Spleen (tissue), 11 donors: ENCODE results near the gene SYNJ2. TPM values are rescaled to one million over a fixed set of nuclear protein-coding genes. Genes with fewer than 3 reads are reported as not detected.

Experiments
- DNase-seq: peaks from one replicate; pipeline ENCODE4 v3.0.0-alpha.2; 2020
- H3K27ac ChIP-seq, 8 donors: fragments of 200-600 bp; sonication (generic) in 7 of 8; 1 replicate in 4 of 8; 2 replicates in 4 of 8; pipeline versions ENCODE4 v1.5.0 to v1.8.0; 2016 to 2021; ENCODE audit warnings: inconsistent platforms in 4 of 8, mild to moderate bottlenecking in 4 of 8, moderate library complexity in 1 of 8
- H3K27me3 ChIP-seq, 7 donors: fragments of 200-600 bp; sonication (generic) in 6 of 7; replicated peaks in 1 of 7; 1 replicate in 4 of 7; 2 replicates in 3 of 7; pipeline versions ENCODE4 v1.5.0 to v1.8.0; 2016 to 2021; ENCODE audit warnings: inconsistent platforms in 3 of 7, mild to moderate bottlenecking in 1 of 7
- H3K36me3 ChIP-seq, 6 donors: fragments of 200-600 bp; sonication (generic) in 5 of 6; 1 replicate in 4 of 6; 2 replicates in 2 of 6; pipeline versions ENCODE4 v1.5.0 to v1.8.0; 2016 to 2021; ENCODE audit warnings: inconsistent platforms in 2 of 6
- H3K4me1 ChIP-seq, 6 donors: fragments of 200-600 bp; sonication (generic) in 5 of 6; 1 replicate in 3 of 6; 2 replicates in 3 of 6; pipeline versions ENCODE4 v1.5.0 to v1.8.0; 2016 to 2021; ENCODE audit warnings: inconsistent platforms in 3 of 6
- H3K4me3 ChIP-seq, 8 donors: fragments of 200-600 bp; sonication (generic) in 7 of 8; 1 replicate in 4 of 8; 2 replicates in 4 of 8; pipeline versions ENCODE4 v1.5.0 to v1.8.0; 2016 to 2021; ENCODE audit warnings: inconsistent platforms in 4 of 8, mild to moderate bottlenecking in 4 of 8, moderate library complexity in 2 of 8
- H3K9me3 ChIP-seq, 8 donors: fragments of 200-600 bp; sonication (generic) in 7 of 8; 1 replicate in 4 of 8; 2 replicates in 4 of 8; pipeline versions ENCODE4 v1.5.0 to v1.8.0; 2016 to 2021; ENCODE audit warnings: inconsistent platforms in 4 of 8
- POLR2A ChIP-seq, 3 donors: fragments of 450-650 bp; IDR thresholded peaks; one replicate each; pipeline ENCODE4 v1.5.1; 2017; ENCODE audit warnings: antibody characterized with exemption in 3 of 3, mild to moderate bottlenecking in 1 of 3
- POLR2AphosphoS5 ChIP-seq, 3 donors: sonication (generic); formaldehyde crosslinking; IDR thresholded peaks; one replicate each; pipeline ENCODE4 v1.5.1; 2017; ENCODE audit warnings: antibody characterized with exemption in 3 of 3
- WGBS, 5 donors: extraction: QIAGEN DNeasy Blood & Tissue Kit in 3 of 5; methylation state at CpG; one replicate each; pipeline versions ENCODE4 v1.1.5 to v1.1.7; 2013 to 2018; 5-methylcytosine and 5-hydroxymethylcytosine counted together
- intact Hi-C: fragments of 100-400 bp; cut with DNase I; formaldehyde crosslinking; loops from one replicate; pipeline ENCODE4 v1.15.0; 2023; ENCODE audit warnings: low total_unique reads
- polyA plus RNA-seq, 3 donors: library from polyadenylated mRNA; stranded (reverse); fragments of 200-250 nt; gene quantifications; one replicate each; pipeline ENCODE4 v1.2.1, GENCODE V29; 2013
- total RNA-seq, 7 donors: library from RNA; depleted of rRNA in 3 of 7; stranded (reverse); fragments of >200 nt in 3 of 7; fragmentation: NEBNext Ultra II Directional in 4 of 7; extraction: Animal tissue kit (Norgen Biotek cat#: 25700) in 4 of 7; gene quantifications; one replicate each; pipeline versions ENCODE4 v1.1.0 to v1.2.1, GENCODE V29; 2016 to 2021
- TF ChIP-seq, protein P1 (sequence below), 11 experiments: fragments of 200-600 bp in 7 of 11; fragments of 450-650 bp in 4 of 11; sonication (generic) in 4 of 11; IDR thresholded peaks in 8 of 11; conservative IDR thresholded peaks in 3 of 11; 1 replicate in 7 of 11; 2 replicates in 4 of 11; pipeline versions ENCODE4 v1.4.0 to v1.8.0; 2016 to 2021; ENCODE audit warnings: antibody characterized with exemption in 11 of 11, inconsistent platforms in 4 of 11, mild to moderate bottlenecking in 1 of 11
- donor health status: healthy with polysubstance abuse.
- donor health status: DM: no; HTN: no; CAD: no; lungs with moderate emphysema.
- donor health status: DM: no; HTN: no; CAD: no.
- donor health status: Bipolar disorder and iron deficiency.
- donor health status: healthy.
- donor health status: DM: no; HTN: no; CAD: no.
- donor health status: DM: yes; HTN: yes; CAD: no.

Gene SYNJ2
- total and polyA plus RNA-seq, 10 donors = 2.4 to 34.0 (median 9.2) TPM

DNA sequence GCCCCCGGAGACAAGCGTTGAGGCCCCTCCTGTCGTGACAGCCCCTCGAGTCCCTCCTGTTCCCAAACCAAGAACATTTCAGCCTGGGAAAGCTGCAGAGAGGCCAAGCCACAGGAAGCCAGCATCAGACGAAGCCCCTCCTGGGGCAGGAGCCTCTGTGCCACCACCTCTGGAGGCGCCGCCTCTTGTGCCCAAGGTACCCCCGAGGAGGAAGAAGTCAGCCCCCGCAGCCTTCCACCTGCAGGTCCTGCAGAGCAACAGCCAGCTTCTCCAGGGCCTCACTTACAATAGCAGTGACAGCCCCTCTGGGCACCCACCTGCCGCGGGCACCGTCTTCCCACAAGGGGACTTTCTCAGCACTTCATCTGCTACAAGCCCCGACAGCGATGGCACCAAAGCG, 114.0 kb downstream of the SYNJ2 start:
- Histone ChIP-seq H3K9me3 (no peaks in the 10 kb centered on the region), H3K4me1 (no peaks in the 10 kb centered on the region), H3K27me3 (no peaks in the 10 kb centered on the region), H3K27ac (no peak overlapping the region), H3K36me3 (peaks cover 0 to 70% (median 32%) of the 10 kb centered on the region in 6 donors), H3K4me3 (no peak overlapping the region)
- TF ChIP-seq, protein P1, sequence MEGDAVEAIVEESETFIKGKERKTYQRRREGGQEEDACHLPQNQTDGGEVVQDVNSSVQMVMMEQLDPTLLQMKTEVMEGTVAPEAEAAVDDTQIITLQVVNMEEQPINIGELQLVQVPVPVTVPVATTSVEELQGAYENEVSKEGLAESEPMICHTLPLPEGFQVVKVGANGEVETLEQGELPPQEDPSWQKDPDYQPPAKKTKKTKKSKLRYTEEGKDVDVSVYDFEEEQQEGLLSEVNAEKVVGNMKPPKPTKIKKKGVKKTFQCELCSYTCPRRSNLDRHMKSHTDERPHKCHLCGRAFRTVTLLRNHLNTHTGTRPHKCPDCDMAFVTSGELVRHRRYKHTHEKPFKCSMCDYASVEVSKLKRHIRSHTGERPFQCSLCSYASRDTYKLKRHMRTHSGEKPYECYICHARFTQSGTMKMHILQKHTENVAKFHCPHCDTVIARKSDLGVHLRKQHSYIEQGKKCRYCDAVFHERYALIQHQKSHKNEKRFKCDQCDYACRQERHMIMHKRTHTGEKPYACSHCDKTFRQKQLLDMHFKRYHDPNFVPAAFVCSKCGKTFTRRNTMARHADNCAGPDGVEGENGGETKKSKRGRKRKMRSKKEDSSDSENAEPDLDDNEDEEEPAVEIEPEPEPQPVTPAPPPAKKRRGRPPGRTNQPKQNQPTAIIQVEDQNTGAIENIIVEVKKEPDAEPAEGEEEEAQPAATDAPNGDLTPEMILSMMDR (IDR thresholded peaks at IDR 0.05 in 8 of 11, conservative IDR thresholded peaks at IDR 0.05 in 3 of 11) = no peak
- TF ChIP-seq POLR2A (IDR thresholded peaks at IDR 0.05) (no peak), POLR2AphosphoS5 (IDR thresholded peaks at IDR 0.05) (no peak)
- intact Hi-C loops = no loop called here
- no peak for DNase-seq
- 87 to 95% (median 94%) methylated on average over 14 to 15 of the region's 15 CpGs for WGBS, 5 donors

DNA sequence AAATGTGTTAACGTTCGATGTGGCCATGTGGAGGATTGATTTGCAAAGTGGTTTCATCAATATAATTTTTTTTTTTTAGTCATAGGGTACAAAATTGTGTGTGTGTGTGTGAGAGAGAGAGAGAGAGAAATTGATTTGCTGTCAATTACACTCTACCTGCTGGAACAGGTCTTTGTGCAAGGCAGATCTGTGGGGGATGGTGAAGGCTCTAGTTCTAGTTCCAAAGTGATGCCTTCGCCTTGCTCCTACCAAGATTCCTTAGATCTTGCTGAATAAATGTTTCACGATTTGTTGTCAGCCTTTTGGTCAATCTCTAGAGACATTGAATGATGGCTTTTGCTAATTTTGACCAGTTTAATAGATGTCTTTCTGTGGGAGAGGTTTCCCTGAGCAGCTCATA, 121.6 kb downstream of the SYNJ2 start:
- H3K27ac ChIP-seq = no peak overlapping the region
- peaks cover 0 to 1% (median 0%) of the 10 kb centered on the region in 6 donors for H3K36me3 ChIP-seq
- H3K27me3 ChIP-seq = no peaks in the 10 kb centered on the region
- no peak overlapping the region for H3K4me3 ChIP-seq
- no peaks in the 10 kb centered on the region for H3K4me1 ChIP-seq
- 93 to 97% (median 94%) methylated on average over 4 of the region's 4 CpGs for WGBS, 5 donors
- TF ChIP-seq, protein P1 (IDR thresholded peaks at IDR 0.05 in 8 of 11, conservative IDR thresholded peaks at IDR 0.05 in 3 of 11) = no peak
- TF ChIP-seq POLR2AphosphoS5 (IDR thresholded peaks at IDR 0.05) (no peak), POLR2A (IDR thresholded peaks at IDR 0.05) (no peak)
- no peaks in the 10 kb centered on the region for H3K9me3 ChIP-seq
- no peak for DNase-seq
- intact Hi-C loops = no loop called here

DNA sequence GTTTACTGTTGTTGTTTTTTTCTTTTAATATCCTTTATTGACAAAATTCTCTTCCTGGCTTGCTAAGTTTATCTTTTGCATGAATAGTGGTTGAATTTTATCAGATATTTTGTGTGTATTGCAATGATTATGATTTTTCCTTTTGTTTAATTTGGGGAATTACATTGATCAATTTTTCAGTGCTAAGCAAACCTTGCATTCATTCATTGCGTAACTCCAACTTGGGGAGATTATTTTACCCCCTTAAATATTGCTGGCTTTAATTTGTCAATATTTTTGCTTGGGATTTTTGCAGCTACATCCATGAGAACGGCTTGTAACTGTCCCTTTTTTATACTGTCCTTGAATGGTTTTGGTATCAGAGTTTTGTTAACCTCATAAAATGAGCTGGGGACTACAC, 123.0 kb downstream of the SYNJ2 start:
- 89 to 94% (median 91%) methylated on average over 2 of the region's 2 CpGs for WGBS, 5 donors
- Histone ChIP-seq H3K36me3 (peaks cover 0 to 16% (median 2%) of the 10 kb centered on the region in 6 donors), H3K4me3 (no peak overlapping the region), H3K4me1 (no peaks in the 10 kb centered on the region), H3K27me3 (no peaks in the 10 kb centered on the region), H3K9me3 (no peaks in the 10 kb centered on the region), H3K27ac (no peak overlapping the region)
- intact Hi-C loops = no loop called here
- DNase-seq = no peak
- TF ChIP-seq POLR2AphosphoS5 (IDR thresholded peaks at IDR 0.05) (no peak), POLR2A (IDR thresholded peaks at IDR 0.05) (no peak)
- TF ChIP-seq, protein P1 (IDR thresholded peaks at IDR 0.05 in 8 of 11, conservative IDR thresholded peaks at IDR 0.05 in 3 of 11) = no peak

DNA sequence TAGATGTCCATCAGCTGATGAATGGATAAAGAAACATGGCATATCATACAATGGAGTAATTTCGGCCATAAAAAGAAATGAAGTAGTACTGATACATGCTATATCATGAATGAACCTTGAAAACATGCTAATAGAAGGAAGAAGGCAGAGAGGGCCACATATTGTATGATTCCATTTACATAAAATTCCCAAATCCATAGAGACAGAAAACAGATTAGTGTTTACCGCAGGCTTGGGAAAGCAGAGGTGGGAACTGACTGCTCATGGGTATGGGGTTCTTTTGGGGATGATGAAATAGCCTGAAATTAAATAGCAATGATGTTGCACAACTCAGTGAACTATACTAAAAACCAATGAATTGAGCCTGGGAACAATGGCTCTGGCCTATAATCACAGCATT, 128.1 kb downstream of the SYNJ2 start:
- intact Hi-C loops = no loop called here
- 53 to 95% (median 90%) methylated on average over 2 of the region's 2 CpGs for WGBS, 5 donors
- DNase-seq = no peak
- H3K36me3 ChIP-seq = peaks cover 0 to 66% (median 2%) of the 10 kb centered on the region in 6 donors
- H3K4me1 ChIP-seq = no peaks in the 10 kb centered on the region
- H3K27me3 ChIP-seq = no peaks in the 10 kb centered on the region
- TF ChIP-seq, protein P1 (IDR thresholded peaks at IDR 0.05 in 8 of 11, conservative IDR thresholded peaks at IDR 0.05 in 3 of 11) = no peak
- TF ChIP-seq POLR2A (IDR thresholded peaks at IDR 0.05) (no peak), POLR2AphosphoS5 (IDR thresholded peaks at IDR 0.05) (no peak)
- no peaks in the 10 kb centered on the region for H3K9me3 ChIP-seq
- H3K4me3 ChIP-seq = no peak overlapping the region
- H3K27ac ChIP-seq = no peak overlapping the region
